Loucy (cell line): ENCODE data around the gene TRPV4.

Source experiments
- H2AFZ ChIP-seq: fragments of 200-600 bp; sonication (generic); 2 replicates; pipeline ENCODE4 v1.6.0; 2016; ENCODE audit warnings: antibody characterized with exemption, mild to moderate bottlenecking, low read length, moderate library complexity
- H3F3A ChIP-seq: fragments of 200-600 bp; 2 replicates; pipeline ENCODE4 v1.6.0; 2016; ENCODE audit warnings: antibody characterized with exemption, low read depth, mild to moderate bottlenecking
- H3K27me3 ChIP-seq: fragments of 200-600 bp; sonication (generic); 2 replicates; pipeline ENCODE4 v1.6.1; 2014; ENCODE audit warnings: low read length, mild to moderate bottlenecking; ENCODE audit not compliant: insufficient read depth, poor library complexity, severe bottlenecking
- H3K36me3 ChIP-seq: fragments of 200-600 bp; sonication (generic); 2 replicates; pipeline ENCODE4 v1.6.1; 2016; ENCODE audit warnings: low read length; ENCODE audit not compliant: insufficient read depth
- H3K4me1 ChIP-seq: fragments of 200-600 bp; sonication (generic); 2 replicates; pipeline ENCODE4 v1.5.1; 2014; ENCODE audit warnings: low read length, mild to moderate bottlenecking; ENCODE audit not compliant: insufficient read depth, poor library complexity, severe bottlenecking
- H3K4me2 ChIP-seq: fragments of 200-600 bp; sonication (generic); 2 replicates; pipeline ENCODE4 v1.6.0; 2014; ENCODE audit warnings: antibody characterized with exemption, low read length, low read depth, mild to moderate bottlenecking; ENCODE audit not compliant: poor library complexity, severe bottlenecking
- H3K4me3 ChIP-seq: fragments of 200-600 bp; sonication (generic); 2 replicates; pipeline ENCODE4 v1.5.1; 2014; ENCODE audit warnings: low read length, mild to moderate bottlenecking, mixed read lengths; ENCODE audit not compliant: poor library complexity, severe bottlenecking
- H3K79me2 ChIP-seq: fragments of 200-600 bp; sonication (generic); 2 replicates; pipeline ENCODE4 v1.6.1; 2014; ENCODE audit warnings: low read length; ENCODE audit not compliant: insufficient read depth
- H3K9ac ChIP-seq: fragments of 200-600 bp; sonication (generic); 2 replicates; pipeline ENCODE4 v1.6.0; 2014; ENCODE audit warnings: mild to moderate bottlenecking, low read depth, low read length, moderate library complexity; ENCODE audit not compliant: poor library complexity, severe bottlenecking
- H3K9me2 ChIP-seq: fragments of 200-600 bp; sonication (generic); replicated peaks from 2 replicates; pipeline ENCODE4 v1.6.1; 2016; ENCODE audit warnings: low read depth, low read length, mixed read lengths
- H3K9me3 ChIP-seq: fragments of 200-600 bp; sonication (generic); 2 replicates; pipeline ENCODE4 v1.6.1; 2014; ENCODE audit warnings: mild to moderate bottlenecking, antibody characterized with exemption, low read length, low read depth; ENCODE audit not compliant: insufficient read depth
- H4K20me1 ChIP-seq: fragments of 200-600 bp; sonication (generic); 2 replicates; pipeline ENCODE4 v1.6.0; 2014; ENCODE audit warnings: antibody characterized with exemption, low read length, mild to moderate bottlenecking; ENCODE audit not compliant: insufficient read depth, poor library complexity, severe bottlenecking
- EZH2phosphoT487 ChIP-seq: fragments of 200-600 bp; IDR thresholded peaks from 2 replicates; pipeline ENCODE4 v1.6.1; 2018; ENCODE audit warnings: antibody characterized with exemption, mild to moderate bottlenecking, moderate library complexity, borderline replicate concordance
- TF ChIP-seq, protein P1 (sequence below): fragments of 200-600 bp; sonication (generic); conservative IDR thresholded peaks from 2 replicates; pipeline ENCODE4 v1.5.1; 2014; ENCODE audit warnings: mild to moderate bottlenecking, antibody characterized with exemption, low read length

Gene TRPV4

DNA sequence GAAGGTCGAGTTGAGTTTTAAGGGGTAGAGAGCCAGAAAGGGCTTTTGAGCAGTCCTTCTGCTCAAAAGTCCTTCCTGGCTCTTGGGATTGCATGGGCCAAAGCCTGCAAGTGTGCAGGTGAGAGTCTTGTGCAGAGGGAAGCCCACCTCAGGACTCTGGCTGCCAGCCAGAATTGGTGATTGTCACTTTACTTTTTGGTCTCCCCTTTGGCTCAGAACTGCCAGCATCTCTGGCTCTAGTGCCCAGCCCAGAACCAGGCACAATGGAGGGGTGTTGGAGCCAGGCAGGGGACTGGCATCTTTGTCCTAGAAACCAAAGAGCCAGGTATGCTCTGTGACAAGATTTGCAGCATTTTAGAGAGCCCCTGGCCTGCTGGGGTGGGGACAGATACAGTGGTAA, 96.1 kb downstream of the TRPV4 start:
- Histone ChIP-seq H4K20me1 (no peaks in the 10 kb centered on the region), H3K4me2 (no peak overlapping the region), H3K36me3 (no peaks in the 10 kb centered on the region)

DNA sequence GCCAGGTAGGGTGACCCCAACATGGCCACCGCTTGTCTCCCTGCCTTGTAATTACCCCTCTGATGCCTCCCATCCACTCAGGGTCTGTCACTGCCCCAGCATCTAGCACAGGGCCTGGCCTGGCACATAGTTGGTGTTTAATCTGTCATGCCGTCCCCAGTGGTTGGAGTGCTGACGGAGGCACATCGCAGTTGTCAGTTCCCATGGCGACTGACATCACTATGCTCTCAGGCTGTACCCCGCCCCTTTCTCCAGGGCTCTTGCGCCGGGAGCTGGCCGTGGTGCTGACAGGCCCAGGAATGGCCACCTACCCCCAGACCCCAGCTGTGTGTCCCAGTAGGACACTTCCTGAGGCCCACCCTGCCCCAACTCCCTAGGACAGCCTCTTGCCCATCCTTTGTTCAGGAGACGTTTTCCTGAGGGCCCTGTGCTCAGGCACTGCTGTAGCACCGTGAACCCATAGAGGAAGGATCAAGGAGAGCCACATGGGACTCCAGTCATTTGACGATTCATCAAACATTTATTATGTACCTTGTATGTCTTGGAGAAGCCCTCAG, 96.6 kb downstream of the TRPV4 start:
- H3K36me3 ChIP-seq = no peaks in the 10 kb centered on the region
- no peak overlapping the region for H2AFZ ChIP-seq
- no peak overlapping the region for H3K4me2 ChIP-seq
- TF ChIP-seq, protein P1, sequence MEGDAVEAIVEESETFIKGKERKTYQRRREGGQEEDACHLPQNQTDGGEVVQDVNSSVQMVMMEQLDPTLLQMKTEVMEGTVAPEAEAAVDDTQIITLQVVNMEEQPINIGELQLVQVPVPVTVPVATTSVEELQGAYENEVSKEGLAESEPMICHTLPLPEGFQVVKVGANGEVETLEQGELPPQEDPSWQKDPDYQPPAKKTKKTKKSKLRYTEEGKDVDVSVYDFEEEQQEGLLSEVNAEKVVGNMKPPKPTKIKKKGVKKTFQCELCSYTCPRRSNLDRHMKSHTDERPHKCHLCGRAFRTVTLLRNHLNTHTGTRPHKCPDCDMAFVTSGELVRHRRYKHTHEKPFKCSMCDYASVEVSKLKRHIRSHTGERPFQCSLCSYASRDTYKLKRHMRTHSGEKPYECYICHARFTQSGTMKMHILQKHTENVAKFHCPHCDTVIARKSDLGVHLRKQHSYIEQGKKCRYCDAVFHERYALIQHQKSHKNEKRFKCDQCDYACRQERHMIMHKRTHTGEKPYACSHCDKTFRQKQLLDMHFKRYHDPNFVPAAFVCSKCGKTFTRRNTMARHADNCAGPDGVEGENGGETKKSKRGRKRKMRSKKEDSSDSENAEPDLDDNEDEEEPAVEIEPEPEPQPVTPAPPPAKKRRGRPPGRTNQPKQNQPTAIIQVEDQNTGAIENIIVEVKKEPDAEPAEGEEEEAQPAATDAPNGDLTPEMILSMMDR = no peak
- no peak for TF ChIP-seq EZH2phosphoT487
- no peak overlapping the region for H3K4me3 ChIP-seq
- no peaks in the 10 kb centered on the region for H3F3A ChIP-seq
- no peaks in the 10 kb centered on the region for H3K79me2 ChIP-seq
- H3K4me1 ChIP-seq = no peaks in the 10 kb centered on the region
- H4K20me1 ChIP-seq = no peaks in the 10 kb centered on the region
- H3K9me3 ChIP-seq = no peaks in the 10 kb centered on the region
- H3K9ac ChIP-seq = no peak overlapping the region
- no peaks in the 10 kb centered on the region for H3K9me2 ChIP-seq
- no peaks in the 10 kb centered on the region for H3K27me3 ChIP-seq

More for the DNA sequence above, 96.1 kb downstream of the TRPV4 start:
- H3K4me1 ChIP-seq = no peaks in the 10 kb centered on the region
- H3K9me2 ChIP-seq = no peaks in the 10 kb centered on the region
- no peaks in the 10 kb centered on the region for H3F3A ChIP-seq
- H2AFZ ChIP-seq = no peak overlapping the region
- H3K9me3 ChIP-seq = no peaks in the 10 kb centered on the region
- TF ChIP-seq EZH2phosphoT487 = no peak
- TF ChIP-seq, protein P1 = no peak
- no peak overlapping the region for H3K9ac ChIP-seq
- no peaks in the 10 kb centered on the region for H3K27me3 ChIP-seq
- H3K79me2 ChIP-seq = no peaks in the 10 kb centered on the region
- no peak overlapping the region for H3K4me3 ChIP-seq

DNA sequence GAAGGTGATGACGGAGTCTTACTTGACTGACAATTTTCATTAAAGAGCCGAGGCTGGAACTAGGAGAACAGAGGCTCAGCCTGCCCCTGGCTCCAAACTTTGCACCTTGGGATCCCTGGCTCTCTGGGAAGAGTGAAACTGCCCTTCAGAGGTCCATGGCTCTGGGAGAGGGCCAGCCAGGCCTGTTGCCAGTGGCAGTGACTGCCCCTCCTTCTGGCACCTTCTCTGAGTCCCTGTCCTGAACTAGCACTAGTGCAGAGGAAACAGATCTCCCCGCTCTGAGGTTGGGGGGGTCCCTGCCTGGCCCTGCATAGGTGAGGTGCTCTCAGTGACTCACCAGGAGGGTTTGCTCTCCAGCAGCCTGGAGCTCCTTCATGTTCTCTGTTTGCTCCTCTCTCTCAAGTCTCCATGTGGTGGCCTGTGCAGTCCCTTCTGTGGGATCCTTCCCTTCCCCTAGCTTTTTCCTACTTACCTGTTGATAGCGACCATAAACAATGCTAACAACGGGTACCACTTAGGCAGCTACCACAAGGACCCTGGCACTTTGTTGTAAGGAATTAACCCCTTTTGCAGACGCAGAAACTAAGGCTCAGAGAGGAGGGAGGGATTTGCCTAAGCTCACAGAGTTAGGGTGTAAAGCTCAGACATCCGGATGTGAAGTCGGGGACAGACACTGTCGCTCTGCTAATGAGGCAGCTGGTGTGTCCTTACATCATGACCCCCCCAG, 97.2 kb downstream of the TRPV4 start:
- Histone ChIP-seq H3K36me3 (no peaks in the 10 kb centered on the region), H3K4me1 (no peaks in the 10 kb centered on the region), H3K4me3 (no peak overlapping the region), H3K4me2 (no peak overlapping the region), H2AFZ (no peak overlapping the region), H3K27me3 (no peaks in the 10 kb centered on the region), H3K9me3 (no peaks in the 10 kb centered on the region), H4K20me1 (no peaks in the 10 kb centered on the region), H3F3A (no peaks in the 10 kb centered on the region), H3K9ac (no peak overlapping the region), H3K9me2 (no peaks in the 10 kb centered on the region), H3K79me2 (no peaks in the 10 kb centered on the region)
- TF ChIP-seq, protein P1 = no peak
- TF ChIP-seq EZH2phosphoT487 = no peak
